Measurements from ENCODE around the gene RNF10.

DNA sequence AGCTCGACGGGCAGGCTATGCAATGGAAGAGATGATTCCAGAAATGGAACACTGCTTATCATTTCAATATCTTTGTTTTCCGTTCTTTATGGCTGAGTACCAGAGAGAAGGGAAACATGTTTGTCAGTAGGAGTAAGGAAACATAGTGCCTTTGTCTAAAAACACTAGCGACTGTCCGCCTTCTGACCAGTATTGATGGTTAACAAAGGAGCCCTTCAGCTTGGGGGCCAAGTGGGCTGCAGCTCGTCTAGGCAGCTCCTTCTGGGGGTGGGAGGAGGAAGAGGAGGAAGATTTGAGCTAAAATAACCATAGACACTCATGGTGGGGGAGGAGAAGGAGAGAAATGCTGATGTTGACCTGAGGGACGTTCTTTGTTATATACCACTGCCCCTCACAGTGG is 20.2 kb upstream of the RNF10 start:
- TF ChIP-seq POLR2A (IDR thresholded peaks at IDR 0.05; ENCODE audit: low read length) (no peak), GATA1 (IDR thresholded peaks at IDR 0.05; ENCODE audit: low read depth, low read length) (no peak)
